Measurements from ENCODE around the gene GNAL. TPM values are rescaled to one million over a fixed set of nuclear protein-coding genes. Genes with fewer than 3 reads are reported as not detected.

GNAL gene
- total RNA-seq, 1 experiment from 2014 or later: 4.6 TPM

DNA sequence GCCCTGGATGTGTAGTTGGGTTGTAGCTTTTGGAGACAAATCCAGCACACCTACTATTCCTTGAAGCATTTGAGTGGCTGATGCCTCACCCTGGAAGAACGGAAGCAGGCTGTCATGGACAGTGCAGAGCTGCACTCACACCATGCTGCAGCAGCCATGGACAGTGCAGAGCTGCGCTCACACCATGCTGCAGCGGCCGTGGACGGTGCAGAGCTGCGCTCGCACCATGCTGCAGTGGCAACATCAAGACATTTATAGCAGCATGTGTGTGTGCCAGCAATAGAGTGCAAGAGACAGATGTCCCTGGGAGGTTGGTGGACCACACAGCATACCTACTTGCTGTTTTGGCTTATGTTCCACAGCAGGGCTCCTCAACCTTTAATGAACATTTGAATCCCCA is 30.6 kb downstream of the GNAL start:
- no peak for DNase-seq (ENCODE audit: low read depth, low spot score)
- no peaks in the 10 kb centered on the region for H4K20me1 ChIP-seq (ENCODE audit: insufficient read depth)
- H3K9me3 ChIP-seq (ENCODE audit: control insufficient read depth in 1 of 2, insufficient read depth in 1 of 2, low read depth in 1 of 2, low read length in 2 of 2): no peaks in the 10 kb centered on the region
- ChIA-PET RAD21 (ENCODE audit: low non-redundant PET in 1 of 2, low total read pairs in 2 of 2, uncharacterized antibody in 2 of 2, unreplicated experiment in 2 of 2) (no interaction called here), POLR2A (no interaction called here), CTCF (no interaction called here)
- H3K4me1 ChIP-seq (ENCODE audit: control insufficient read depth in 1 of 2, insufficient read depth in 2 of 2, low read length in 2 of 2): no peaks in the 10 kb centered on the region
- no peak overlapping the region for H3K4me2 ChIP-seq (ENCODE audit: low read length)
- H3K4me3 ChIP-seq (replicated peaks in 1 of 2; ENCODE audit: low read depth in 1 of 2, low read length in 2 of 2): no peak overlapping the region
- ATAC-seq: no peak
- no peak overlapping the region for H3K27ac ChIP-seq (ENCODE audit: low read depth, low read length)
- H3K36me3 ChIP-seq (ENCODE audit: control insufficient read depth in 1 of 2, insufficient read depth in 2 of 2, low read length in 2 of 2): no peaks in the 10 kb centered on the region
- H3K9me2 ChIP-seq (ENCODE audit: insufficient read depth): no peaks in the 10 kb centered on the region
- intact Hi-C loops (cut with micrococcal nuclease): no loop called here
- no peak overlapping the region for H3K9ac ChIP-seq (ENCODE audit: low read length)
- no peak overlapping the region for H2AFZ ChIP-seq (ENCODE audit: low read depth, low read length, poor library complexity, severe bottlenecking)
- no TSS peak for BruUV-seq (replicated peaks)
- H3K27me3 ChIP-seq (ENCODE audit: insufficient read depth, low read length): no peaks in the 10 kb centered on the region
- no peaks in the 10 kb centered on the region for H3K79me2 ChIP-seq (ENCODE audit: insufficient read depth, low read length)
- TF ChIP-seq JUND (IDR thresholded peaks at IDR 0.05) (no peak), FOSL1 (IDR thresholded peaks at IDR 0.05; ENCODE audit: low read depth) (no peak), TCF7L2 (IDR thresholded peaks at IDR 0.05; ENCODE audit: borderline replicate concordance, extremely low read depth, insufficient read depth, insufficient read length) (no peak), POLR2A (IDR thresholded peaks at IDR 0.05; ENCODE audit: borderline replicate concordance, extremely low read depth, insufficient read depth, insufficient read length) (no peak), EGR1 (IDR thresholded peaks at IDR 0.05; ENCODE audit: low read depth) (no peak), EZH2 (IDR thresholded peaks at IDR 0.05) (no peak), CEBPB (IDR thresholded peaks at IDR 0.05; ENCODE audit: low read depth) (no peak), SRF (IDR thresholded peaks at IDR 0.05; ENCODE audit: low read depth) (no peak), ZNF274 (IDR thresholded peaks at IDR 0.05; ENCODE audit: low read depth, low read length) (no peak), SP1 (IDR thresholded peaks at IDR 0.05; ENCODE audit: low read depth) (no peak), CBX3 (IDR thresholded peaks at IDR 0.05; ENCODE audit: low read depth) (no peak), ELF1 (IDR thresholded peaks at IDR 0.05; ENCODE audit: borderline replicate concordance, low read depth) (no peak), ZFX (IDR thresholded peaks at IDR 0.05) (no peak)
- TF ChIP-seq, protein P1, sequence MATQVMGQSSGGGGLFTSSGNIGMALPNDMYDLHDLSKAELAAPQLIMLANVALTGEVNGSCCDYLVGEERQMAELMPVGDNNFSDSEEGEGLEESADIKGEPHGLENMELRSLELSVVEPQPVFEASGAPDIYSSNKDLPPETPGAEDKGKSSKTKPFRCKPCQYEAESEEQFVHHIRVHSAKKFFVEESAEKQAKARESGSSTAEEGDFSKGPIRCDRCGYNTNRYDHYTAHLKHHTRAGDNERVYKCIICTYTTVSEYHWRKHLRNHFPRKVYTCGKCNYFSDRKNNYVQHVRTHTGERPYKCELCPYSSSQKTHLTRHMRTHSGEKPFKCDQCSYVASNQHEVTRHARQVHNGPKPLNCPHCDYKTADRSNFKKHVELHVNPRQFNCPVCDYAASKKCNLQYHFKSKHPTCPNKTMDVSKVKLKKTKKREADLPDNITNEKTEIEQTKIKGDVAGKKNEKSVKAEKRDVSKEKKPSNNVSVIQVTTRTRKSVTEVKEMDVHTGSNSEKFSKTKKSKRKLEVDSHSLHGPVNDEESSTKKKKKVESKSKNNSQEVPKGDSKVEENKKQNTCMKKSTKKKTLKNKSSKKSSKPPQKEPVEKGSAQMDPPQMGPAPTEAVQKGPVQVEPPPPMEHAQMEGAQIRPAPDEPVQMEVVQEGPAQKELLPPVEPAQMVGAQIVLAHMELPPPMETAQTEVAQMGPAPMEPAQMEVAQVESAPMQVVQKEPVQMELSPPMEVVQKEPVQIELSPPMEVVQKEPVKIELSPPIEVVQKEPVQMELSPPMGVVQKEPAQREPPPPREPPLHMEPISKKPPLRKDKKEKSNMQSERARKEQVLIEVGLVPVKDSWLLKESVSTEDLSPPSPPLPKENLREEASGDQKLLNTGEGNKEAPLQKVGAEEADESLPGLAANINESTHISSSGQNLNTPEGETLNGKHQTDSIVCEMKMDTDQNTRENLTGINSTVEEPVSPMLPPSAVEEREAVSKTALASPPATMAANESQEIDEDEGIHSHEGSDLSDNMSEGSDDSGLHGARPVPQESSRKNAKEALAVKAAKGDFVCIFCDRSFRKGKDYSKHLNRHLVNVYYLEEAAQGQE (IDR thresholded peaks at IDR 0.05; ENCODE audit: low read depth): no peak
- TF ChIP-seq, protein P2, sequence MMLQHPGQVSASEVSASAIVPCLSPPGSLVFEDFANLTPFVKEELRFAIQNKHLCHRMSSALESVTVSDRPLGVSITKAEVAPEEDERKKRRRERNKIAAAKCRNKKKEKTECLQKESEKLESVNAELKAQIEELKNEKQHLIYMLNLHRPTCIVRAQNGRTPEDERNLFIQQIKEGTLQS (IDR thresholded peaks at IDR 0.05): no peak

Data from HCT116 (cell line).